Stimulated activated CD8-positive, alpha-beta memory T cell treated with anti-CD3 and anti-CD28 coated beads, Interleukin-2, amount 100 ng/mL, for 1 hour (primary cell): Measurements from ENCODE around the gene ACO2.

ENCODE experiments used
- DNase-seq, 2 donors: peaks; one replicate each; pipeline ENCODE4 v3.0.0-alpha.2; 2020; ENCODE audit warnings: low read depth in 2 of 2

The ACO2 gene

GRCh38 chr22:41523464-41524221 lies 54.7 kb downstream of the ACO2 start:
- no peak for DNase-seq

GRCh38 chr22:41524251-41524661 lies 55.3 kb downstream of the ACO2 start:
- no peak for DNase-seq

GRCh38 chr22:41524809-41525449 lies 56.0 kb downstream of the ACO2 start:
- DNase-seq, result peak; percentile 15 to 16

- DNase-seq, result no peak
These were observed 56.7 kb downstream of the ACO2 start for GRCh38 chr22:41525450-41526225.

- DNase-seq, result no peak
These were observed 57.4 kb downstream of the ACO2 start for GRCh38 chr22:41526226-41526829.

GRCh38 chr22:41526830-41527799 lies 58.2 kb downstream of the ACO2 start:
- peak; percentile 31 to 54 for DNase-seq

GRCh38 chr22:41528132-41528766 lies 59.3 kb downstream of the ACO2 start:
- DNase-seq, result no peak

GRCh38 chr22:41528938-41529561 lies 60.1 kb downstream of the ACO2 start:
- no peak for DNase-seq

GRCh38 chr22:41530890-41531714 lies 62.2 kb downstream of the ACO2 start:
- no peak for DNase-seq

- no peak for DNase-seq
These were observed 63.0 kb downstream of the ACO2 start for GRCh38 chr22:41531715-41532477.

GRCh38 chr22:41532908-41533825 lies 64.2 kb downstream of the ACO2 start:
- peak; percentile 29 to 41 for DNase-seq

GRCh38 chr22:41534219-41534618 lies 65.3 kb downstream of the ACO2 start:
- DNase-seq, result no peak

GRCh38 chr22:41535244-41535643 lies 66.3 kb downstream of the ACO2 start:
- no peak for DNase-seq

- no peak for DNase-seq
These were observed 68.3 kb downstream of the ACO2 start for GRCh38 chr22:41537203-41537602.

- DNase-seq, result no peak
These were observed 69.7 kb downstream of the ACO2 start for GRCh38 chr22:41538583-41538982.

- DNase-seq, result no peak
These were observed 70.5 kb downstream of the ACO2 start for GRCh38 chr22:41539146-41540005.

- no peak for DNase-seq
These were observed 71.0 kb downstream of the ACO2 start for GRCh38 chr22:41540006-41540315.
